Body of pancreas (tissue), 4 donors: ENCODE results near the gene LMO1.

Source experiments
- POLR2A ChIP-seq, 3 donors: fragments of 450-650 bp; IDR thresholded peaks; one replicate each; pipeline ENCODE4 v1.6.1; 2016; ENCODE audit warnings: antibody characterized with exemption in 3 of 3, mild to moderate bottlenecking in 2 of 3
- TF ChIP-seq, protein P1 (sequence below), 7 experiments: fragments of 450-650 bp in 4 of 7; fragments of 200-600 bp in 3 of 7; sonication (generic) in 3 of 7; IDR thresholded peaks; one replicate each; pipeline ENCODE4 v1.5.1; 2016 to 2019; ENCODE audit warnings: antibody characterized with exemption in 7 of 7

DNA sequence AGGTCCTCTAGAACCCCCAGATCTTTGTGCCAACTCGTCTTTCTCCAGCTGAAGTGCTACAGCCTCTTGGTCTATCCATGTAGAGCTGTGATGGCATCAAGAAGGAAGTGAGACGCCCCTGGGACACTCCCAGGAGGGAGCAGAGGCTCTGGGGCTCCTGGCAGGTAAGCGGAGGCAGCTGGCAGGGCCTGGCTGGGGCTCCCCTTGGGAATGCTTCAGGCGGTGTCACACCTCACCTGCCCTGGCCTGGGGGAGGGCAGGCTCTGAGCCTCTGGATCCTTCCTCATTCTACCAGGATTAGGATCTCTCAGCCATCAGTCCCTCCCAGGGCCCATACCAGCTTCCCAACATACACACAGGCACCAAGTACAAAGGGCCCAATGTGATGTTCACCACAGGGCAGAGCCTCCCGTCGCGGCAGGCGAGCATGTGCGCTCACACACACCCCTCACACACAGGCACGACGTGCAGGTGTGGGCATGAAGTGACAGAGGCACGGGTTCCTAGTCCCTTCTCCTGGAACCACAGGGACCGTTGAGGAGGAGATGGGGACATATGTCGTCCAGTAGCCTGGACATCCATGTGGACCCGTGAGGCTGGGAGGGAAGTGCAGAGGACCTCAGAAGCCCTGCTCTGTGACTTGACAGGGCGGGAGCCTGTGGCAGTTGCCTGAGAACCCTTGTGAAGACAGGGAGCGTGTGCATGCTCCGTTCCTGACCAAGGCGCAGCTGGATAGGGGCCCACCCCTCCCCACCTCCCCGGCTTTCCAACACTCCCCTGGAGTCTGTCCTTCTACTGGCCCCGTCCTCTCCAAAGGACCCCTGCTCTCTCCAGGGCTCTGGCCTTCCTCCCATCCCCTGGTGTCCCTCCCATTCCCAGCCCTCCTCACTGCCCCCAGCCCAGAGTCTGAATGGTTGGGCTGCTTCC is 32.5 kb downstream of the LMO1 start:
- TF ChIP-seq, protein P1, sequence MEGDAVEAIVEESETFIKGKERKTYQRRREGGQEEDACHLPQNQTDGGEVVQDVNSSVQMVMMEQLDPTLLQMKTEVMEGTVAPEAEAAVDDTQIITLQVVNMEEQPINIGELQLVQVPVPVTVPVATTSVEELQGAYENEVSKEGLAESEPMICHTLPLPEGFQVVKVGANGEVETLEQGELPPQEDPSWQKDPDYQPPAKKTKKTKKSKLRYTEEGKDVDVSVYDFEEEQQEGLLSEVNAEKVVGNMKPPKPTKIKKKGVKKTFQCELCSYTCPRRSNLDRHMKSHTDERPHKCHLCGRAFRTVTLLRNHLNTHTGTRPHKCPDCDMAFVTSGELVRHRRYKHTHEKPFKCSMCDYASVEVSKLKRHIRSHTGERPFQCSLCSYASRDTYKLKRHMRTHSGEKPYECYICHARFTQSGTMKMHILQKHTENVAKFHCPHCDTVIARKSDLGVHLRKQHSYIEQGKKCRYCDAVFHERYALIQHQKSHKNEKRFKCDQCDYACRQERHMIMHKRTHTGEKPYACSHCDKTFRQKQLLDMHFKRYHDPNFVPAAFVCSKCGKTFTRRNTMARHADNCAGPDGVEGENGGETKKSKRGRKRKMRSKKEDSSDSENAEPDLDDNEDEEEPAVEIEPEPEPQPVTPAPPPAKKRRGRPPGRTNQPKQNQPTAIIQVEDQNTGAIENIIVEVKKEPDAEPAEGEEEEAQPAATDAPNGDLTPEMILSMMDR (IDR thresholded peaks at IDR 0.05), result no peak
- TF ChIP-seq POLR2A (IDR thresholded peaks at IDR 0.05), result no peak
